Neural progenitor cell (in vitro differentiated cells): ENCODE measurements around the gene EIF2A.

Experiments
- CTCF ChIP-seq: fragments of 200-600 bp; sonication (generic); IDR thresholded peaks from 2 replicates; pipeline ENCODE4 v1.5.1; 2017; ENCODE audit warnings: antibody characterized with exemption, mild to moderate bottlenecking
- EZH2phosphoT487 ChIP-seq: fragments of 200-600 bp; sonication (generic); IDR thresholded peaks from 2 replicates; pipeline ENCODE4 v1.6.1; 2017; ENCODE audit warnings: antibody characterized with exemption

- TF ChIP-seq CTCF (peak; percentile 46), EZH2phosphoT487 (no peak)
Measured at GRCh38 chr3:150528354-150528797, 18.2 kb upstream of the EIF2A start.
